Astrocyte of the cerebellum (primary cell): ENCODE results near the gene ETFA.
"Not testable (repeated sequence)": the region's sequence is repeated elsewhere in the genome, so short reads cannot be mapped to it uniquely, and the experiment has no call there.

Source experiments
- DNase-seq: peaks from one replicate; pipeline ENCODE4 v3.0.0-alpha.2; 2011; ENCODE audit warnings: low read depth
- H3K4me3 ChIP-seq: 2 replicates; pipeline ENCODE4 v1.5.1; 2011; ENCODE audit warnings: mild to moderate bottlenecking, low read depth, low read length, moderate library complexity
- in situ Hi-C: cut with HindIII; loops from 2 replicates; pipeline ENCODE4 v1.10.0; 2017; ENCODE audit warnings: low sequenced_read_pairs
- TF ChIP-seq, protein P1 (sequence below): IDR thresholded peaks from 2 replicates; pipeline ENCODE4 v1.5.1; 2012; ENCODE audit warnings: low read length, low read depth, moderate library complexity, mild to moderate bottlenecking; ENCODE audit errors: missing control alignments

Gene ETFA

DNA sequence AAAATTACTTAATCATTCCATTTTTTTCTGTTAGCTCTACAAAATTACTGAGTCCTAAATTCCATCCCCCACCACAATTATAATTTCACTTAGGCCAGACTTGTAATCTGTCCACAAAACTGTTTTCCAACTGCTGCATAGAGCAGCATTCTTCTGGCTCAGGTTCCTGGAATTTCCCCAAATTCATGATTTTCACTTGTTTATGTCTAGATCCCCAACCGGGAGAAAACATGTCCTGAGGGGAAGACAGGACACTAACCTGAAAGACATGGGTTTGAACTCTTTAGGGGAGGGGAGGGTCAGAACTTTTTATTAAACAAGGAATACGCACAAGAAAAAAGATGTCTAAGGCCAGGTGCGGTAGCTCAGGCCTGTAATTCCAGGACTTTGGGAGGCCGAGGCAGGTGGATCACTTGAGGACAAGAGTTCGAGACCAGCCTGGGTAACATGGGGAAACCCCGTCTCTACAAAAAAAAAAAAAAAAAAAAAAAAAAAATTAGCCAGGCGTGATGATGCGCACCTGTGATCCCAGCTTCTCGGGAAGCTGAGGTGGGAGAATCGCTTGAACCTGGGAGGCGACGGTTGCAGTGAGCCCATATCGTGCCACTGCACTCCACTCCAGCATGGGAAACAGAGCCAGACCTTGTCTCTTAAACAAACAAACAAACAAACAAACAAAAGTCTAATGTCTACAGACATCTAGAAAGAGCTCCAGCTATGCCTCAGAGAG, 1.5 kb downstream of the ETFA start:
- peak; percentile 33 for DNase-seq
- in situ Hi-C loops, result no loop called here
- peak overlapping the region; percentile 92 for H3K4me3 ChIP-seq
- TF ChIP-seq, protein P1, sequence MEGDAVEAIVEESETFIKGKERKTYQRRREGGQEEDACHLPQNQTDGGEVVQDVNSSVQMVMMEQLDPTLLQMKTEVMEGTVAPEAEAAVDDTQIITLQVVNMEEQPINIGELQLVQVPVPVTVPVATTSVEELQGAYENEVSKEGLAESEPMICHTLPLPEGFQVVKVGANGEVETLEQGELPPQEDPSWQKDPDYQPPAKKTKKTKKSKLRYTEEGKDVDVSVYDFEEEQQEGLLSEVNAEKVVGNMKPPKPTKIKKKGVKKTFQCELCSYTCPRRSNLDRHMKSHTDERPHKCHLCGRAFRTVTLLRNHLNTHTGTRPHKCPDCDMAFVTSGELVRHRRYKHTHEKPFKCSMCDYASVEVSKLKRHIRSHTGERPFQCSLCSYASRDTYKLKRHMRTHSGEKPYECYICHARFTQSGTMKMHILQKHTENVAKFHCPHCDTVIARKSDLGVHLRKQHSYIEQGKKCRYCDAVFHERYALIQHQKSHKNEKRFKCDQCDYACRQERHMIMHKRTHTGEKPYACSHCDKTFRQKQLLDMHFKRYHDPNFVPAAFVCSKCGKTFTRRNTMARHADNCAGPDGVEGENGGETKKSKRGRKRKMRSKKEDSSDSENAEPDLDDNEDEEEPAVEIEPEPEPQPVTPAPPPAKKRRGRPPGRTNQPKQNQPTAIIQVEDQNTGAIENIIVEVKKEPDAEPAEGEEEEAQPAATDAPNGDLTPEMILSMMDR, result no peak

DNA sequence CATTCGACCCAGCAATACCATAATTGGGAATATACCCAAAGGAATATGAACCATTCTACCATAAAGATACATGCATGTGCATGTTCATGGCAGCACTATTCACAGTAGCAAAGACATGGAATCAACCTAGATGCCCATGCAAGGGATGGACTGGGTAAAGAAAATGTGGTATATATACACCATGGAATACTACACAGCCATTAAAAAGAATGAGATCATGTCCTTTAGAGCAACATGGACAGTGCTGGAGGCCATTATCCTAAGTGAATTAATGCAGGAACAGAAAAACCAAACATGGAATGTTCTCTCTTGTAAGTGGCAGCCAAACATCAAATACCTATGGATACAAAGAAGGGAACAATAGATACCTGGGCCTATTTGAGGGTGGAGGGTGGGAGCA, 7.4 kb downstream of the ETFA start:
- TF ChIP-seq, protein P1, result no peak
- in situ Hi-C loops, result no loop called here

DNA sequence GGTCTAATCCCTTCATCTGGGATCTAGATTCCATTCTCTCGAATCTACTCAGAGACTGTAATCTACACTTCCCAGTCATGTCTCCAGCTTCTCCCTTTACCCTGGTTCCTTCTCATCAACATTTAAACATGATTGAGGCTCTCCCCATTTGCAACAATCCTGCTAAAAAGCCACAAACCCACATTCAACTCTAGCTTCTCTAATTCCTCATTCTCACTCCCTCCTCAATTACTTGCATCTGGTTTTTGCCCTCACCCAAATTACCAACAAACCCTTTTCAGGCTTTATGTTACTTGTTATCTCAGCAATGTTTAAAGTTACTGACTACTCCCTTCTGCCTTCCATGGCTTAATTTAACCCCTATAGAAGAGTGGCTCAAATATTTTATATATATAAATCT, 11.5 kb downstream of the ETFA start:
- H3K4me3 ChIP-seq, result no peak overlapping the region
- TF ChIP-seq, protein P1, result no peak
- DNase-seq, result no peak
- in situ Hi-C loops, result no loop called here

More for the DNA sequence above, 7.4 kb downstream of the ETFA start:
- H3K4me3 ChIP-seq, result no peak overlapping the region
- DNase-seq, result no peak

DNA sequence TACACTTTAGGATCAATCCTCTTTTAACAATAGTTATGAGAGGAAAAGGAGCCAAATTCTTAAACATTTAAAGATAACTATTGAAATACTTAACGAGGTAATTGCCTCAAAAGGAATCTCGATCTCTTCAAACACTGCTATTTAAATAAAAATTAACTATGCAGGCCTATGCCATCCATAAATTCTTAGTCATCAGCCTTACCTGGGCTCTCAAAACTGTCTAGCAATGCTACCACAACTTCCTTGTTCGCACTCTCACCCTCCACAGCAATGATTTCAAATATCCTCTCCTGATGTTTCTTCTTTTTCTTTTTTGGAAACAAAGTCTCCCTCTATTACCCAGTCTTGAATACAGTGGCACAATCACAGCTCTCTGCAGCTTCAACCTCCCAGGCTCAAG, 12.3 kb downstream of the ETFA start:
- H3K4me3 ChIP-seq, result no peak overlapping the region
- DNase-seq, result no peak
- in situ Hi-C loops, result no loop called here
- TF ChIP-seq, protein P1, result no peak

DNA sequence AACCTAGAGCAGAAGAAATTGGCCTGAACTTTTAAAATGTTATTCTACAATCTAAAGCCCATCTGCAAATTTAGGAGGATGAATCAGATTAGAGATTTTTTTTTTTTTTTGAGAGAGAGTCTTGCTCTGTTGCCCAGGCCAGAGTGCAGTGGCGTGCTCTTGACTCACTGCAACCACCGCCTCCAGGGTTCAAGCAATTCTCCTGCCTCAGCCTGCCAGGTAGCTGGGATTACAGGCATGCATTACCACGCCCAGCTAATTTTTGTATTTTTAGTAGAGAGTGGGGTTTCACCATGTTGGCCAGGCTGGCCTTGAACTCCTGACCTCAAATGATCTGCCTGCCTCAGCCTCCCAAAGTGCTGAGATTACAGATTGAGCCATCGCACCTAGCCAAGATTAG, 13.3 kb downstream of the ETFA start:
- H3K4me3 ChIP-seq, DNase-seq, in situ Hi-C loops: not testable (repeated sequence)

DNA sequence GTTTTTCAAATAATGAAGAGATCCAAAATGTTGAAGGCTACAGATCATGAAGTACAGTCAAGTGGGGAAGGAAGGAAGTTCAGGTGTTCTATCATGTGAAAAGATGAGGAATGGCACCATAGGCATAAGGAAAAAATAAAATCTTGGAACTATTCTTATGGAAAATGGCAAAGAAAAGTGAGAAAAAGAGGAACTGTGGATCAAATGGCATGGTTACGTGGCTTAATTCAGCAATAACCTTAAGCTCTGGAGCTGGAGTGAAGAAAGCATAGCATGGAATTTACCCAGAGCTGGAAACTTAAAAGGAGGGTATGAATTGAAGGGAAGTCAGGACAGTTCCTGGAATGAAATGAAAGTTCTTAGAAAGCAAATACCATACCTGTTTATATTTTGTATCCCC, 14.4 kb downstream of the ETFA start:
- TF ChIP-seq, protein P1, result no peak
- H3K4me3 ChIP-seq, result no peak overlapping the region
- no peak for DNase-seq
- in situ Hi-C loops, result no loop called here

DNA sequence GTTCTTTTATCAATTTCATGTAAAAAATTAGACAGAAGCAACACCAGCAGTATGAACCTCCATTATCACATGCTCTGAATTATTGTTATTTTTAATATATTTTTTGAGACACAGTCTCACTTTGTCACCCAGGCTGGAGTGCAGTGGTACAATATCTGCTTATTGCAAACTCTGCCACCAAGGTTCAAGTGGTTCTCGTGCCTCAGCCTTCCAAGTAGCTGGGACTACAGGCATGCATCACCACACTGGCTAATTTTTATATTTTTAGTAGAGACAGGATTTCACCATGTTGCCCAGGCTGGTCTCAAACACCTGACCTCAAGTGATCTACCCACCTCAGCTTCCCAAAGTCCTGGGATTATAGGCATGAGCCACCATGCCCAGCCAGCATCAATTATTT, 16.8 kb downstream of the ETFA start:
- H3K4me3 ChIP-seq, DNase-seq, in situ Hi-C loops: not testable (repeated sequence)

DNA sequence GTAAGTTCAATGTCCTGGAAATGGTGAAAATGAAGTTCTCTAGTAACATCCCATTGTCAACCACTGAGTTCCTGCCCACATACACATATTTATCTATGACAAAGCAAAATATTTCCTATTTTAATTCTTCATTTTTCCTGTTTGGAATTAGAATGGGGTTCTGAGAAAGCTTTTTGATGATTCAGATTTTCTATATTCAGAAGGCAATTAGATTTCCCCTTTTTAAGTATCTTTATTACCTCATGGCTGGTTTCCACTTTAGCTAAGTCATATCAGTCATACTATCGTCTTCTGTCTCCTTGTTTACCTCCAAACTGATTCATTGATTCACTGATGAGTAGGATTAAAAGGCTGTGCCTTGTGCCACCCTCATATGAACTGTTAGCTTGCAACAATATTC, 17.9 kb downstream of the ETFA start:
- TF ChIP-seq, protein P1, result no peak
- DNase-seq, result no peak
- in situ Hi-C loops, result no loop called here
- no peak overlapping the region for H3K4me3 ChIP-seq
